HG03565 (cell line): ENCODE data around the gene LAMA3.

ENCODE experiments used
- ATAC-seq: cut with Tn5 transposase; IDR thresholded peaks from one replicate; pipeline ENCODE4 v1.9.1; 2021; ENCODE audit warnings: mild to moderate bottlenecking, moderate library complexity; ENCODE audit not compliant: unreplicated experiment

Gene LAMA3

DNA sequence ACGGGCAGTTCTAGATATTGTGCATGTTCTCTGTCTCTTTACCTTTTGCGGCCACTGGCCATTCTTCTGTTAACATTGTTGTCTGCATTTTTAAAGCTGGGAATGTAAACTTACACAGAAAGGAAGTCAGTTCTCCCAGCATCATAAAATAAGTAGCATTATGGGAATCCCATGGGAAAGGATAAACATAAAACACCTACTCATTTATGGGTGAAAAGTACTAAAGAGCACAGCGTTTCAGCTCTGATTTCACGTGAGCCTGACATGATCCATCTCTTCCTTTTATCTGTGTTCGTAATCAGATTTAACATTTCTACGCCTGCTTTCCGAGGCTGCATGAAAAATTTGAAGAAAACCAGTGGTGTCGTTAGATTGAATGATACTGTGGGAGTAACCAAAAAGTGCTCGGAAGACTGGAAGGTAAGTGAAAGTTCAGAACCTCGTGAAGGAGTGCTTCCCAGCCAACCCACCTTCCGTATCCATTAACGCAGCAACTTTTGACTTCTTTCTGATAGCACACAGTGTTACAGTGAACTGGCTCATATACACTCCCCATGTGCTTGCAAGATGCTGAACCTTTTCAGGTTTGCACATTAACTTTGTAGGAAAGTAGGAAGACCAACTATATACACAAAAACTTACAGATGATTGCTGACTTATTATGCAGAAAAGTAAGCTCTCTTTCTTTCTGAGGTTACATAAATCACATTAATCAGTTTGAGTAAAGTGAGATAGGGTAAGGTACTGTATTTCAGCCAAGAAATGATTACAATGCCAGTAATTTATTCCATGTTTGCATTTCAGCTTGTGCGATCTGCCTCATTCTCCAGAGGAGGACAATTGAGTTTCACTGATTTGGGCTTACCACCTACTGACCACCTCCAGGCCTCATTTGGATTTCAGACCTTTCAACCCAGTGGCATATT, 238.8 kb downstream of the LAMA3 start:
- ATAC-seq, result no peak

DNA sequence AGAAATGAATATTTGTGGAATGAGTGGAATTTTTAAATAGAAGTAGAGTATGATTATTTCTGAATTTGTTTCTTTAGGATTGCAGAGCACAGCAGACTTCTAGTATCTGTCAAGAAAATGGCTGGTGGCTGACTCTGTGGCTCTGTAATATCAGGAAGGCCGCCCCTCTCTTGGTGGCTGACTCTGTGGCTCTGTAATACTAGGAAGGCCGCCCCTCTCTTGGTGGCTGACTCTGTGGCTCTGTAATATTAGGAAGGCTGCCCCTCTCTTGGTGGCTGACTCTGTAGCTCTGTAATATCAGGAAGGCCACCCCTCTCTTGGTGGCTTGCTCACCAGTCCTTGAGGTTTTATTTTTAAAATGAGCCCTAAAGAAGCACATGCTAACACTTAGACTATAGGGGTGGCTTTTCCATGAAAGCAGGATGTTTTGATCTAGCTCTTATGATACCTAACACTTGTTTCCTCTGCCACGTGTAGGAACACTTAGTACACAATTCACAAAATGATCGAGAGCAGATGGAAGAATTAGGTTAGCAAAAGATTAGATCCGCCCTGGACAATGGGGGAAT, 240.2 kb downstream of the LAMA3 start:
- ATAC-seq, result no peak

DNA sequence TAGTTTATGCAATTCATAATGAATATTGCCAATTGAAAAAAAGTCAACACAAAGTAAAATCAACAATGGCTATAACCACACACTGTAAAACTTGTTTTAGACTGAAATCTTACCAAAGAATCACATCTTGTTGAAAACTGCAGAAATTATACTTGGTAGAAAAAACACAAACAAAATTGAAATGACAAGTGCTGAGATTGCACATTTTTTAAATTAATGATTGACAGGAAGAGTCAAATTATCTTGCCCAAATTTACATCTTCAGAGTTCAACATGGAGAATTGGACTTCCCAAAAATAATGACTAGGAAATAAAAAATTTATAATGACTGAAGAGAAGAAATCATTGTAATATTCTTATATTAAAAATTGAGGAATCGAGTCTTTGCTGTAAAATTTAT, 240.7 kb downstream of the LAMA3 start:
- no peak for ATAC-seq

DNA sequence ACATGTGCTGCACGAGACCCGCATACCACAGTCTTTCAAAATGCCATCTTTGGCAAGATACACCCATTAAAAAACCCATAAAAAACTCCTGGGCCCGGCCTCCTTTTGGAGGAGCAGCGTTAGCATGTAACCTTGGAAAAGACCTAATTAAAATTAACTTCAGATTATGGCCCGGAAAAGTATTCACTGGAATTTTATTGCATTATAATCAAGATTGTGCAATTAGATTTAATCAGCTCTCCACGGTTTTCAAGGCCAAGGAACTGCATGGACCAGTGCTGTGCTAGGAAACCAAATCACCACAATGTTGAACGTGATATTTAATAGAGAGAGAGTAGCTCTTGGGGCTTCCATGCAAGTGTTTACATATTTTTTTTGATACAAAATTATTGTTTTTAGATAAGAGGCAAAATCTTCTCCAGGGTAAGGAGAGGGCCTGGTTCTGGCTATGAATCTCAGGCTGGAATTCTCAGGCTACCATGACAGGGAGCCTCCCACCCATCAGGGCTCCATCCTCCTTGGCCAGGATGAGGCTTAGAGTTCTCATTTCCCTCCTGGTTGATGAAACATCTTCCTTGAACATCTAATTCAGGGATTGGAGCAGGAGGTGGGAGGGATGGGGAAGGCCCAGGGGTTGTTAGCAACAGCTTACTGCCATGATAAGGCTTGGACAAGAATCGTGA, 243.3 kb downstream of the LAMA3 start:
- ATAC-seq, result no peak

DNA sequence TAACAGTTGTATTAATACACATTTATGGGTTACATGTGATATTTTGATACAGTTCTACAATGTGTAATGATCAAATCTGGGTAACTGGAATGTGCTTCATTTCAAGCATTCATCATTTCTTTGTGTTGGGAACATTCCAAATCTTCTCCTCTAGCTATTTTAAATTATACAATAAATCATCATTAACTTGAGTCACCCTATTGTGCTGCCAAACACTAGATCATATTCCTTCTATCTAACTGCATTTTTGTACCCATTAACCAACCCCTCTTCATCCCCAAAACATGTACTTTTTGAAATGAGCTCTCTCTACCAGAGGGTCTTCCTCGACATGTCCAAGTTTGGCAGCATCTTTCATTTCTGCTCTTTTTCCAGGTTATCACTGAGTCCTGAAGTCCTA, 244.2 kb downstream of the LAMA3 start:
- no peak for ATAC-seq

DNA sequence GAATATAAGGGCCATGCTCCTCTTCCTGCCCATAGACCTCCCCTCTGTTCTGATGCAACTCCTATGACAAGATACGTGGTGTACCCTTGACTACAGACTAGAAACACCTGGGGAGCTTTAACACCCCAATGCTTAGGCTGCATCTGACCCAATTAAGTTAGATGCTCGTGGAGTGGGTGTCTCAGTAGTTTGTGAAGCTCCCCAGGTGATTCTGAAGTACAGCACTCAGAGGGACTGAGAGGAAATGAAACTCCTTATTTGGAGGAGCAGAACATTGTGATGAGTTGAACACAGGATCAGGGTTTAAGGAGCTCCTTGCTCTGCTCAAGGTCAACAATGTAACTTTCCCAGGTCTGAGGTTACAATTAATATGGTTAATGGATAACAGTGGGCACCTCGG, 245.0 kb downstream of the LAMA3 start:
- ATAC-seq, result no peak

- no peak for ATAC-seq
Measured at GRCh38 chr18:23934863-23935262, 245.6 kb downstream of the LAMA3 start.

DNA sequence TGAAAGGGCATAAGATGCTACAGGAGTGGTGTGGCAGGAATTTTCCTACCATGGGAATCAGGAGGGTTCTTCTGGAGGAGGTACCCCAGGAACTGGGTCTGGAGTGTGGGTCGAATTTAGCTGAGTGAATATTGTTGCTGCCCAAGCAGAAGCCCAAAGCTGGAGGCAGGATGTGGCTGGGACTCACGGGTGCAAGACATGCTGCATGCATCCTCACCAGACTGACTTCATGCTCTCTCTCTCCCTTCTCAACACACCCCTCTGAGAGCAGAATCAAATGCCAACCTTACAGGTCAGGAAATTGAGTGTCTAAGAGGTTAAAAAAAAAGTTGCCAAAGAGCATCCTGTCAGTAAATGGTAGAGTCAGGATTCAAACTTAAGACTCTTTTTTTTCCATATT, 246.6 kb downstream of the LAMA3 start:
- no peak for ATAC-seq

DNA sequence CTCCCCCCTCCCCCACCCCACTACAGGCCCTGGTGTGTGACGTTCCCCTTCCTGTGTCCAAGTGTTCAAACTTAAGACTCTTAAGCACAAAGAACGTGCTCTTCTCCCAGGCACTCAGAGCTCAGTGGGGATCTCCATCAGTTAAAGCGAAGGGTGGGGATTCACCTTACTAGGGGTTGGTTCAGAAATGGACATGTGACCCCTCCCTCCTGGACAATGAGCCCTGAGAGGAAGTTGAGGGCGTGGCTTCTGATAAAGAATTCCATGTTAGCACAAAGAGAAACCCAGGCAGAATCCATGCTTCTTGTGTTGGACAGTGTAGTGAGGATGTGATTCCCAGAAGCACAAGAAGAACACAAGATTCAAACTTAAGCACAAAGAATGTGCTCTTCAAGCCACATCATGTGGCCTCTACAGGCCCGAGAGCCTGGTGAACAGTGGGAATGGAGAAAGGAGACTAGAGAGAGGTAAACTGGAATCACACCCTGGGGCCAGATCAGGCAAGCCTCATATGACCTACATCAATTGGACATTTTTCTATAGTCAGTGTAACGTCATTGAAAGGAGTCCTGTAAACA, 247.2 kb downstream of the LAMA3 start:
- ATAC-seq, result no peak

DNA sequence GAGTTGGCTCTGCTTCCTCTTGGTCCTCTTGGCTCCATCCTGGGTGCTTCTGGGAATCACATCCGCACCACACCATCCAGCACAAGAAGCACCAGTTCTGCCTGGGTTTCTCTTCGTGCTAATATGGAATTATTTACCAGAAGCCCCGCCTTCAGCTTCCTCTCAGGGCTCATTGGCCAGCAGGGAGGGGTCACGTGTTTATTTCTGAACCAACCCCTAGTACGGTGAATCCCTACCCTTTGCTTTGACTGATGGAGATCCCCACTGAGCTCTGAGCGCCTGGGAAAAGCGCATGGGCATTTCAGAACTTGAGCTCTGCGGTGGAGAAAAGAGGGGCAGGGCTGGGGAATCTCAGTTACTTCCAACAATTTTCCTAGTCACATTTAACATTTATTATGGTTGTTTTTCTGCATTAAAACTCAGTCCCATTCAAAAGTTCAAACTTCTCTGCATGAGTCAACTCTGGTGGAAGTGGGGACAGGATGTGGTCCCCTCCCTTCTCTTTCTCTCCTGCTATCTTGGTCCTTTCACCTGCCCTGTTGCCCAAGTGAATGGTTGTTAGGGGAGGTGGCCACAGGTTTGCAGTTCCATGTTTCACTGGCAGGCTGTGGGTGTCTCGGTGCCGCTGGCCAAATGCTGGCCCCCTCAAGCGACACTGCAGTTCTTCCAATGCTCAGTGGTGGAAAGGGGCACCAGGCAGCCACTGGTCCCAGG, 248.9 kb downstream of the LAMA3 start:
- ATAC-seq, result no peak

GRCh38 chr18:23938901-23939341, 249.7 kb downstream of the LAMA3 start:
- no peak for ATAC-seq

GRCh38 chr18:23939366-23939765, 250.1 kb downstream of the LAMA3 start:
- ATAC-seq, result no peak

GRCh38 chr18:23939896-23940295, 250.6 kb downstream of the LAMA3 start:
- no peak for ATAC-seq

DNA sequence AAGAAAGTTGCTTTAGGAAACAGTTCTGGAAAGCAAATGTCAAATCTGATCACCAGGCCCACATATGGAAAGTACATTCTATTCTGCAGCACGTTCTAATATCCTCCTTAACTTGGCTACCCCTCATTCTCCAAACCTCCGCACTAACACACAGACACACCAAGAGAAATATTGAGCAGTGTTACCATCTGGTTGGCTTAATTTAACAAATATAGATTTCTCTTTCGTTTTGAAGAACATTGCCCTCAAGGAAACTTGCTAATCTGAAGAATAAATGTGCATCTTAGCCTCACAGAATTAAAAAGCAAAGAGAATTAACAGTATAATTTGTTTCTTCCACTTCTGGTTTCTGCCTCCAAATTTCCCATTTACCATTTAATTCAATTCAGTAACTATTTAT, 252.5 kb downstream of the LAMA3 start:
- no peak for ATAC-seq

DNA sequence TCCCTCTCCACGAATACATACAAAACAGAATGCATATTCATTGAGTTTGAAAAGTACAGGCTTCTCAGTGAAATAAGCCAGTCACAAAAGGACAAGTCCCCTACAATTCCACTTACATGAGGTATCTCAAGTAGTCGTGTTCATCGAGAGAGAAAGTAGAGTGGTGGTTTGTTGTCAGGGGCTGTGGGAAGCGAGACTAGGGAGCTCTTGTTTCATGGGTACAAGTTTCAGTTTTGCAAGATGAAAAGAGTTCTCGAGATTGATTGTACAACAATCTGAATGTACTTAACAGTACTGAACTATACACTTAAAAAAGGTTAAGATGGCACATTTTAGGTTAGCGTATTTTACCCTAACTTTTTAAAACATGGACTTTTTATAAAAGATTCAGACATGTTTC, 253.9 kb downstream of the LAMA3 start:
- ATAC-seq, result peak; percentile 67

DNA sequence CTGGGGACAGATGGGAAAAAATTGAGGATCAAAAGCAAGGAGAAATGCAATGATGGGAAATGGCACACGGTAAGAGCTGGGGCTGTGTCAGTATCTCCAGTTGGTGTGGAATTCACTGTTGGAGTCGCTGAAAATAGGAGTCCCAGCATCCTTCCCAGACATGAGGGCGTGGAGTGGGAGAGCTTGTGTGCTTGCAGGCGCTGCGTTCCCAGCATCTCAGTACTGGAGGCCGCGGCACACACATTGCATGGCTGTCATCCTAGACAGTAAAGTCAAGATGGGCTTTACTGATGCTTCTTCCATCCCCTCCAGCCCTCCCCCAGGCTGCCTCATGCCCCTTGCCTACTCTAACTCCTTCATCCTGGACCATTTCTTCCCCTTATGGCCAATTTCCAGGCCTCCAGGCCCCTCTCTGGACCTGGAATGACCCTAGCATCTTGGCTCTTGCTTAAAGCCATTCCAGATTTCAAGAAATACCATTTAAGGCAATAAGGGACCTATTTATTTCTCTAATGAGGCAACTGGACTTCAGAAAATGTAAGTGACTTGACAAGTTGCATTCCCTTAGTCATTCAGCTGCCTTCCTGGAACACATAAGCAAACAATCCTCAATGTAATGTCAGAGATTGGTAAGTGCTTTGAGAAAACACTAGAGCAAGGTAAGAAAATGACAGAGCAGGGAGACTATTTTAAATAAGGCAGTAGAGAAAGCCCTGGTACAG, 254.8 kb downstream of the LAMA3 start:
- no peak for ATAC-seq

DNA sequence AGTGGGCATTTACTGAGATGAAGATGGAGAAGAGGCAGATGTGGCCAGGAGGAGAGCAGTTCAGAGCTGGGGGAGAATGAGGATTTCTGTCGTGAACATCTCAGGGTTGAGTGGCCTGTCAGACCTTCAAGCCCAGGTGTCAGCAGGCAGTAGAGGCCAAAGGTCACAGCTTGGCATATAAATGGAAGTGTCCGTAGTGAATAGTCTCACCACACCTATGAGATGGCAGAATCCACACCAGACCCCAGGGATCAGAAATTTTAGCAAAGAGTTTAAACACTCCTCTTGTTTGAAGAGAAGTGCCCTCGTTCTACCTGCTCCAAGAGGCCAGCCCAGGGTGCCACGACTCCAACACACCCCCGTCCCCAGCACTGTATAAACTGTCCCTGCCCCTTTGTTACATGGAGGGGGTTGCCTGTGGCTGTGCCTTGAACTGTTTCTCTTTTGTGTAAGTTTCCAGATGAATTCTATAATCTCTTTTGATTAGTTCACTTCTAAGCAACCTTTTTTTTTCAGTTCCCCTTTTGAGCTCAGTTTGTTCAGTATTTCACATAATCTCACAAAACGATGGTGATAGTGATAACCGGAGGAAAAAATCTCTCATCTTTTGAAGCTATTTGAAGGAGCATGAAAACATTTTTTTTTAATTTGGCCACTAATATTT, 256.3 kb downstream of the LAMA3 start:
- ATAC-seq, result peak; percentile 55

- no peak for ATAC-seq
Measured at GRCh38 chr18:23949863-23950262, 260.6 kb downstream of the LAMA3 start.

DNA sequence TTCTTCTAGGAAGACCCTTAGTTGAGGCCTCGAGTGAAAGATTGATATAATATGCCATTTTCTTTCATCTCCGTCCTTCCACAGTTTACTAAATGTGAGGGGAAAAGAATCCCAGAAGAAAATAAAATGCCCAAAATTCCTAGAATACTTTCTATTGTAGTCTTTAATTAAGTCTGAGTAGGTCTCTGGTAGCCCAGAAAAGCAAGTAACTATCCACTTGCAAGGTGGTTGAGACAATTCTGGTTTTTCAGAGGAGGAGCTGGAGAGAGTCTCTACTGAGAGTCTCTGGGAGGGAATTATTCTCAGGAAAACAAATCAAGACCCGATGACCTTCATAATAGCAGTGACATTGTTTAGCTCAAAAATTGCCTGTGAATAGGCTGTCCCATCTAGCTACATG, 261.4 kb downstream of the LAMA3 start:
- no peak for ATAC-seq

GRCh38 chr18:23951206-23951605, 262.0 kb downstream of the LAMA3 start:
- no peak for ATAC-seq
